Calu3 (cell line): ENCODE results near the gene NRG3. TPM values are rescaled to one million over a fixed set of nuclear protein-coding genes. Genes with fewer than 3 reads are reported as not detected.

Experiments
- BruUV-seq: library from RNA; stranded (reverse); fragments of 400-500 nt; replicated peaks from 2 replicates; lab custom pipeline; 2021; lab: Mats Ljungman, UMichigan
- CTCF ChIA-PET: fragments of 300-600 bp; sonication (Branson Sonifier 250); formaldehyde crosslinking; loops from one replicate; lab custom pipeline; 2022; ENCODE audit warnings: antibody characterized with exemption; lab: Charles Lee
- DNase-seq: peaks from one replicate; pipeline ENCODE4 v3.0.0; 2022
- H3K27ac Mint-ChIP-seq: one replicate; pipeline ENCODE4 v1.8.0; 2022; ENCODE audit warnings: mixed read lengths; ENCODE audit not compliant: unreplicated experiment
- H3K27me3 Mint-ChIP-seq: one replicate; pipeline ENCODE4 v1.8.0; 2022; ENCODE audit warnings: mixed read lengths; ENCODE audit not compliant: unreplicated experiment
- H3K36me3 Mint-ChIP-seq: one replicate; pipeline ENCODE4 v1.8.0; 2022; ENCODE audit warnings: mild to moderate bottlenecking, moderate library complexity, mixed read lengths; ENCODE audit not compliant: insufficient read depth, unreplicated experiment
- H3K4me1 Mint-ChIP-seq: one replicate; pipeline ENCODE4 v1.8.0; 2022; ENCODE audit warnings: mild to moderate bottlenecking, low read depth, mixed read lengths; ENCODE audit not compliant: unreplicated experiment
- H3K4me3 Mint-ChIP-seq: one replicate; pipeline ENCODE4 v1.8.0; 2022; ENCODE audit warnings: mild to moderate bottlenecking, low read depth, moderate library complexity, mixed read lengths; ENCODE audit not compliant: unreplicated experiment
- H3K9me3 Mint-ChIP-seq: one replicate; pipeline ENCODE4 v1.8.0; 2022; ENCODE audit warnings: low read depth, mixed read lengths; ENCODE audit not compliant: unreplicated experiment
- CTCF ChIP-seq: fragments of 200-600 bp; IDR thresholded peaks from one replicate; pipeline ENCODE4 v1.8.0; 2022; ENCODE audit warnings: antibody characterized with exemption; ENCODE audit not compliant: unreplicated experiment
- intact Hi-C: fragments of 100-400 bp; cut with micrococcal nuclease; formaldehyde crosslinking; loops from one replicate; pipeline ENCODE4 v1.10.0; 2022; ENCODE audit not compliant: unreplicated experiment
- total RNA-seq: library from RNA; stranded (reverse); gene quantifications from 2 replicates; pipeline ENCODE4 v1.2.3, GENCODE V29; 2022

NRG3 gene
- total RNA-seq, 1 experiment from 2014 or later = 46.3 TPM

DNA sequence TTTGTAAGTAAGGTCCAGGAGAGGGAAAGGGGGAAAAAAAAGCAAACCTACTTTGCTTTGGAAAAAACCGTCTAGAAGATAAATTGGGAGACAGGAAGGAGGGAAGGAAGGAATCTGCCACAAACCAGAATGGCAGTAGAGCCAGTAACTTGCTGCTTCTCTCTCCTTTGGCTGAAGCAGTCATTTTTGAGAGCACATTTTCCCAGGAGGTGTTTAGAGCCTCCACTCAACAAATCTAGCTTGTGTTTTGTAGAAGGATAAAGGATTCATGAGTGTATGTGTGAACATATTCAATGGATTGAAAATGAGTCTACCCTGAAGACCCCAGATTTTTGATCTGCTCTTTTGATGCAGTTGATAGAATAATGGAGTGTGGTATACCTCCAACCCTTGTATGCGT, 2.6 kb downstream of the NRG3 start:
- peaks cover 36% of the 10 kb centered on the region for H3K4me1 Mint-ChIP-seq
- peak overlapping the region; percentile 56 for H3K27ac Mint-ChIP-seq
- no peak for DNase-seq
- no peaks in the 10 kb centered on the region for H3K9me3 Mint-ChIP-seq
- CTCF ChIA-PET = no interaction called here
- intact Hi-C loops = loop anchor here (5.0 kb wide), 1 partner anchor 285 kb away; no protein-coding TSS in a partner anchor
- peak overlapping the region; percentile 88 for H3K4me3 Mint-ChIP-seq
- no peak for TF ChIP-seq CTCF
- BruUV-seq = TSS peak; percentile 23
- peaks cover 53% of the 10 kb centered on the region for H3K36me3 Mint-ChIP-seq
- no peaks in the 10 kb centered on the region for H3K27me3 Mint-ChIP-seq

DNA sequence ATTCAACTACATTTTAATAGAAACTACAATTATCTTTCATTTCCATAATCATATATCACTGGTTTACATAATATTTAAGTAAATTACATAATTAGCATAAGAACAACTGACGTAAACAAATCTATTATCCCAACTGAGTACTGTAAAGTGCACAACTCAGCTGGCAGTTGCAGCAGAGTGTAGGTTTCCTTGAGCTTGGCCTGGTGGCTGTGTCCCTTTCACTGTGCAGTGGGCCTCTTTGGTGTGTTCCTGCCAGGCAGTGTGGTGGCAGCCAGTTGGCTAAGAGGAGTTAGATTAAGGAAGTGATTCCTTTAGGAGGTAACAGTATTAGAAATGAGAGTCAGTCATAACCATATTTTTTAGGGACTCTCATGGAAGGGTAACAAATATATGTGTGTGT, 7.0 kb downstream of the NRG3 start:
- BruUV-seq = no TSS peak

GRCh38 chr10:81884856-81885255, 9.9 kb downstream of the NRG3 start:
- no peak for DNase-seq
- H3K27ac Mint-ChIP-seq = no peak overlapping the region
- no peaks in the 10 kb centered on the region for H3K27me3 Mint-ChIP-seq
- no peak overlapping the region for H3K4me3 Mint-ChIP-seq
- no peaks in the 10 kb centered on the region for H3K9me3 Mint-ChIP-seq
- no peaks in the 10 kb centered on the region for H3K36me3 Mint-ChIP-seq
- no TSS peak for BruUV-seq
- intact Hi-C loops = no loop called here
- peaks cover 49% of the 10 kb centered on the region for H3K4me1 Mint-ChIP-seq
- CTCF ChIA-PET = no interaction called here
- no peak for TF ChIP-seq CTCF

More for the DNA sequence above, 7.0 kb downstream of the NRG3 start:
- Mint-ChIP-seq H3K4me1 (peaks cover 49% of the 10 kb centered on the region), H3K4me3 (no peak overlapping the region), H3K27ac (no peak overlapping the region), H3K27me3 (no peaks in the 10 kb centered on the region), H3K9me3 (no peaks in the 10 kb centered on the region), H3K36me3 (peaks cover 19% of the 10 kb centered on the region)
- intact Hi-C loops = no loop called here
- DNase-seq = no peak
- TF ChIP-seq CTCF = no peak
- CTCF ChIA-PET = interaction anchor here (0.9 kb wide), 1 partner anchor 39 kb away, joined by 4 read pairs; no protein-coding TSS in a partner anchor

- intact Hi-C loops = no loop called here
- no TSS peak for BruUV-seq
- CTCF ChIA-PET = no interaction called here
- Mint-ChIP-seq H3K9me3 (no peaks in the 10 kb centered on the region), H3K27me3 (no peaks in the 10 kb centered on the region), H3K27ac (no peak overlapping the region), H3K4me3 (no peak overlapping the region), H3K4me1 (peaks cover 49% of the 10 kb centered on the region), H3K36me3 (no peaks in the 10 kb centered on the region)
- no peak for DNase-seq
- TF ChIP-seq CTCF = no peak
Observed at GRCh38 chr10:81885491-81885890, 10.5 kb downstream of the NRG3 start.
